Putamen (tissue), 1 donor: Measurements from ENCODE around the gene TEX35.
A peak's percentile ranks its signal among the peaks of the same experiment; 100 is the strongest.
"Not testable (repeated sequence)": the region's sequence is repeated elsewhere in the genome, so short reads cannot be mapped to it uniquely, and the experiment has no call there.

Experiments used
- DNase-seq: peaks from one replicate; pipeline ENCODE4 v3.0.0-alpha.2; 2016; ENCODE audit warnings: low spot score

TEX35 gene

DNA sequence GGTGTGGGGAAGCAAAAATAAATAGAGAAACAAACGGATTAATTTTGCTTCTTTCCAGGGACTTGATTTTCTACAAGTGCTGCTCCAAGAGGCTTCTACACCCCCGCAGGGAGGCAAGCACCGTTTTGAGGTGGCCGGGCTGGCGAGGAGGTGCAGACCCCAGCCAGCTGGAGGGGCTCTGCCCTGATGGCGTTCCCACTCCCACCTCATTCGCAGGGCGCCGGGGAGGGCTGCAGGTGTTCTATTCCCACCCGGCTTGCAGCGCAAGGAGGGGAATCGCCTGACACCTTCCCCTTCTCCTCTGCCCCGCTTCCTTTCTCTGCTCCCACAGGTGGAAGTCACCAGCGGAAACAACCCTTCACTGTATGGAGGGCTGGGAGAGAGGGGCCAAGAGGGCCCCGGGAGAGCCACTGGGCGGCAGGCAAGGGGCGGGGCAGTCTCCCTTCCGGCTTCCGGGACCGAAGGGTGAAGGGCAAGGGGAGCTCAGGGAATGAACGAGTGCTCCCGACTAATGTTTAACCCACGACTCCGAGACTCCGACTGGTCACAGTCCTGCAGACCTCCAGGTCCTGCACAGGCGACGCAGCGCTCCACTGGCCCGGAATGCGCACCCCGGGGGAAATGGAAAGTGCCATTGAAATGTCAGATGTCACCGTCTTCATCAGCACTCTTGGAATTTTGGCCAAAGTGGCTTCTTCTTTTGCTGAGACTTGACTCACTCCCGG, 29.1 kb downstream of the TEX35 start:
- peak; percentile 34 for DNase-seq

DNA sequence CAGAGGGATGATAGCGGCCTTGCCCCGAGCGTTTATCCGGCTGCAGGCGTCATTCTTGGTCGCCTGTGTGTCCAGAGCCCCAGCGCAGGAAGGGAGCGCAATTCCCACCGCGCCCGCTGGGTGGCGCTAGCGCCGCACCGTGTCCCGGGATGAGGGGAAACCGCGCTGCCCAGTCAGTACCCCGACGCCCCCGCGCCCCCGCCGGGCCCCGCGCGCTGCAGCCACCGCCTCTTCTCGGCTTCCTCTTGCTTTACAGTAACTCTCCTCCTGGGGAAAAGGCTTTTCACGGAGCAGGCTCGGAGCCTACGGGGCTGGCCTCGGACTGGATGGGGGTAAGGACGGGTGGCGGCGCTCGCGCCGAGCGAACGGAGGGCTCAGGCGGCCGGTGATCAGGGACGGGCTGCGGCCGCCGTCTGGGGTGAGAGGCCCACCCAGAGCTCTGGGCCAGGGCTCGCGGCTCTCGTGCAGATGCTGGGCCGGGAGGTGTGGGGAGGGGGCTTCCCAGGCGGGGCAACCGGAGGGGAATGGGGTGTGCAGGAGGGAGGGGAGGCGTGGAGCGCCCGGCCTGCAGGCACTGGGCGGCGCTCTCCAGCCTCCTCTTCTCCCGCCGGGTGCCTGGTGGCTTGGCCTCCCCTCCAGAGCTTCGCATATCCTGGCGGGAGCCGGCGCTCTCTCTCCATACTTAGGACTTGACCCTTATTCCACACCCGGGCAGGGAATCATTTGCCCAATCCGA, 29.8 kb downstream of the TEX35 start:
- peak; percentile 70 for DNase-seq

DNA sequence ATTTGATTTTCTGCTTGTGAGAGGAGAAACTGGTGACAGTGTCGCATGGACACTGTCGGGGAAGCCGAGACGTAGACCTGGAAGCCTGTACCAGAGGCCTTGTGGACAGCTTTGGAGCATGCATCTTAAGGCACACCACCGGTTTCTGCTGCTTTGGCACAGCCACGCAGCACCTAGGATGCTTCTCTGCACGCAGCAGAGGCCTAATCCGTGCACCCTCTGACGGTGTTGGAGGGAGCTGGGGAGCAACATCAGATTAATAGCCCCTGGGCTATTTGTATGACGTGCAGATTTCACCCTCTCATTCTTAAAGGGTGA, 30.3 kb downstream of the TEX35 start:
- DNase-seq: no peak

DNA sequence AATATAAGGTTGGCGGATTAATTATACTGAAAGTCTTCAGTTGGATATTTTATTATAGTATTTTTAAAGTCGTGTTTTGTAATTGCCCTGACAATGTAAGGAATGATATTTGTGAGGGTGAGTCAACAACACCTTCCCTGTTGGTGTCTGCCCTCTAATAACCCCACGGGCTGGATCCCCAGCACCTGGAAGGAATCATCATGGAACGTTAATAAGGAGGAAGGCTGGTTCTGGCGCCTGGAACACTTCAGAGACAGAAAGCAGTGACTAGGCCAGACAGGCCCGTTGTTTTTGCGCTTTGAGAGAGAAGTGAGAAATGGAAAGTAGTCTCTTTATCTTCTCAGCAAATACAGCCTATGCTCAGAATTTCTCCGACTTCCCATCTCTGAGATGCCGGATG, 31.6 kb downstream of the TEX35 start:
- no peak for DNase-seq

DNA sequence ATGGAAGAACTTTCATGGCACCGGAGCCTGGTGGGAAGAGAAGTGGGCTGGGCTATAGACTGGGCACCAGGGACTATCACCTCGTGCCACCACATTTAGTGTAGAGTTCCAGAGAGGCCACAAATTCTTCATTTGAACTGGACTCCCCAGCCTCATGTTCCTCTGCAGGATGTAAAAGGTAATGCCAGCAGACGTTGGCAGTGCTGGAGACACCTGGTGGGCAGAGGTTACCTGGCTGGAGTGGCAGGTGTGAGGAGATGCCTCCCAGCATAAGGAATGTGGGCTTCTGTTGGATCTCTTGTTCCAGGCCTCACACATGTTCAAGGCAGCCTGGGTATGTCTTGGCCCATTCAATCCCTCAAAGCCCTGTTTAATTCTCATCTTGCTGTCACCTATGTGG, 35.2 kb downstream of the TEX35 start:
- no peak for DNase-seq

DNA sequence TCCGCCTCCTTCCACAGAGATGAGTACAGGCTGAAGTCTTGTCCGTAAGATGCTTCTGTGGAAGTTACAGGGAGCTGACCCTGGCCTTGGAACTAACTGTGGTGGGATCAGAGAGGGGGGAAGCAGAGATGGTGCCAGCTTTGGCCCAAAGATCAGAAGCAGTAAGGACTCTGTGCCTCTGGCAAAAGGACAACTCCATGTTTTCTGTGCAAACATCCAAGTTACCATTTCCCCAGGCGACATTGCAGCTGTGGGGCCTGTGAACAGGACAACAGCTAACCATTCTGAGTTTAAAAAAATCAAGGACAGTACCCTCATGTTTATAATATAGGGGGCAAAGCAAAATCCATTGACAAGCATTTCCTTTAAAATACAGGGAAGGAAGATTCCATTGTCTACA, 38.4 kb downstream of the TEX35 start:
- DNase-seq: no peak

DNA sequence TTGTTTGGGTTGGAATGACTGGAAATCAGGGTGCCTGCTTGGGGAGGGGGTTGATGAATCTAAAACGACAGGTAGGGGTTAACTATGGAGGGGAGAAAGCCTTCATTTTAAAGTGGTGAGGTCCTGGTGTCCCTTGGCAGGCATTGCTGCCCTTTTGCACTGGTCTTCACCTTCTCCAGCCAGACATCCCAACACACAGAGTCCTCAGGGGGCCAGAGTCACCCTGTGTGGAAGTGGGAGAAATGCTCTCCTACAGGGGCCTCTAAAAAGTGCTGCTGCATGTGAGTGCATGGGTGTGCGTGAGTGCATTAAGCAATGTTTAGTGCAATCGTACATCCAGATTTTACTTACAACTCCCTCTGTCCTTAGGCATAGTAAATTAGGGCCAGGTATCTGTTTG, 39.0 kb downstream of the TEX35 start:
- no peak for DNase-seq

DNA sequence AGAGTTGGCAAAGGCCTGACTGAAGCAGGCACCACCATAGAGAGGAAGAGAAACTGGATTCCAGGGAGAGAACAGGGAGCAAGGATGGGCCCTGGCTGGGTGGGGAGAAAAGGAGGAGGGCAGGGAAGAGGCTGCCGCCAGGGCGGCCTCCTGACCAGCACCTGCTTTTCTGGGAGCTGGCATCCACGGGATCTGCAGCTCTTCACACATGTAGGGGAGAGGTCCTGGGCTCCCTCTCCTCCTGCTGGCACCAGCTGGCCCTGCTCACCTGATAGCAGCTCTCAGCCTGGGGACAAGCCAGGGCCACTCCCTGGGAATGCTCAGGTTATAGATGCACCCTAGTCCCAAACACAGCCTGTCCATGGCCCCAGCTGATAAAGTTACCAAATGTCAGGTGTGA, 39.9 kb downstream of the TEX35 start:
- DNase-seq: no peak

DNA sequence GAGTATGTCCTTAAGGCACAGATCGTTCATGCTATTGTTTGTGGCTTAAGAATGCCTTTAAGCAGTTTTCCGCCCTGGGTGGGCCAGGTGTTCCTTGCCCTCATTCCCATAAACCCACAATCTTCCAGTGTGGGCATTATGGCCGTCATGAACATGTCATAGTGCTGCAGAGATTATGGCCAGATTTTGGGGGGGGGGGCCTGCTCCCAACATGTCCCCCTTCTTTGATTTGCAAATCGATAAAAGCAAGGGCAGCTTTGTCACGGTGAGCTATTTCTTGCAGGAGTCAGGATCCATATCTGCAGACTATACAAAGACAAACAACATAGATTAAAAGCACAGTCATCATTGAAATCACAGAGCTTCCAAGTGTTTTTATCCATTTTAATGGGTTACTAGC, 41.4 kb downstream of the TEX35 start:
- not testable (repeated sequence) for DNase-seq

DNA sequence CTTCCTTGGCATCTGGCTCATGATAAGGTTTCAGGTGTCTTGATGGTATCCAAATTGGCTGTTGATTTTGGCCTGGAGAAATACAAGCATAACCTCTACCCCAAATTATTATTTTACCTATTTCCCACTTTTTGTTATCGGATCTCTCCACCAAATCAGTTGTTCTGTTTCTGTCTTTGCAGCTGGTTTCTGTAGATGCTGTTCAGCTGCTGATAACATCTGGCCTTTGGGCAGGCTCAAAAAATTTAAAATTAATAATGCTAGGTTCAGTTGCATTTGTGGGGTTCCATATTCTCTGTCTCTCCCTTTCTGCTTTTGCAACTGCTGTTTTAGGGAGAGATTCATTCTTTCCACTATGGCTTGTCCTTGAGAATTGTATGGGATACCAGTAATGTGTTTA, 42.7 kb downstream of the TEX35 start:
- DNase-seq: not testable (repeated sequence)

DNA sequence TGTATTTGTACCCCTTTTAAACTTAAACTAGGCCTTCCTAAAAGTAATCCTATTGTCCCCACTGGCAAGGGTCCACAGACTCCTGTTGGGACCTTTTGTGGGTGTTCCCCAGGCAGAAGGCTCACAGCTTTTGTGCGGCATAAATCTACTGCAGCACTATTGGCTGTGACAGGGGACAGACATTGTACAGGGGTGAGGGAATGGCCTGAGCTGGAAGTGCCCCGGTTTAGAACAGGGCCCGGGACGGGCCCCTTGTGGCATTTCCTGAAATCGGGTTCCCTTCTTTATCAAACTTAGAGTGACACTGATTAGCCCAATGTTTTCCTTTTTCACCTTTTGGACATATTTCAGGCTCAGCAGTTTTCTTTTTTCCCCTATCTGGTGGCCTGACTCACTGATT, 45.9 kb downstream of the TEX35 start:
- not testable (repeated sequence) for DNase-seq

DNA sequence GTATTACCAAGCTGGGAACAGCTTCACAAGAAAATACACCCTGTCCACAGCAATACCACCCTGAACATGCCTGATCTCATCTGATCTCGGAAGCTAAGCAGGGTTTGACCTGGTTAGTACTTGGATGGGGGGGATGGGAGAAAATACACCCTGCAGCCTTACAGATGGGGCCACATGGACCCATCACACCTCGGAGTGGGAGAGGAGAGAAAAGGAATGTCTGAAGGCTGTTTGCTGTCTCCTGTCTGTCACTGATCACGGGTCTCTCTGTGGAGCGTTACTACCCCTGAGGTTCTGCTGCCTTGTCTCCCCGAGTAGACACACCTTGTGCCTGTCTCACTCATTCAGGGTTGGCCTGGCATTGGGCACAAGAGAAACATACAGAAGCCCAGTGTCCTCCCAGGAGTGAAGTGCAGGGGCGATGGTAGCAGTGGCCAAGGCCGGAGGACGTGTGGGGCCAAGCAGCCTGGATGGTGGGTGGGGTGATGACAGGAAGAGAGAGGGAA, 48.0 kb downstream of the TEX35 start:
- no peak for DNase-seq

DNA sequence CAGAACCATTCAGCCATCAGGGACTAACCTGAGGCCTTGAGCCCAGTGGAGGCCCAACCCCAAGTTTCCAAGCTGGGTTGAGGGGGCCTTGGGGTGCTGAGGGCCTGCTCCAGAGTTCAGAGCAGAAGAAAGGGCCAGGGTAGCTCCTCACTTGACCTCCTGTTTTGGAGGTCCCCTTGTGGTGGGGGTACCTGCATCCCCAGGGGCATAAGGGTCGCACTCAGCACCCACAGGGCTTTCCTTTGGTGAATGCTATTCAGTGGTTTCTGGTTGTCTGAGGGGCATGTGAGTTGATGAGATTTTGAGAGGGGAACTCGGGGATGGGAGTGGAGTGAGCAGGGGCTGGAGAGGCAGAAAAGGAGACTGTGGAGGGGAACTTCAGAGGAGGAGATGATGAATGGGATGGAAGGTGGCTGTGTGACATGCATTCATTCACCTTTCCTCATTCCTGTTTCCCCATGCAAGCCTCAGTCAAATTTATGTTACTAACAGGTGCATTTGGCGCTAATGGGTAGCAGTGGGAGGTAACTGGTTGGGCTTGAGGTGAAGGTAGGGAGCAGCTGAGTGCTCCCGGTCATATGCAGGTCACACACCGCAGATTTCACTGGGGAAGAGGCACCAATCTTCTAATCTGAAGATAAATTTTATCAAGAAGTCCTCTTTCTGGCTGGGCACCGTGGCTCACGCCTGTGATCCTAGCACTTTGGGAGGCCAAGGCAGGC, 50.4 kb downstream of the TEX35 start:
- DNase-seq: no peak

DNA sequence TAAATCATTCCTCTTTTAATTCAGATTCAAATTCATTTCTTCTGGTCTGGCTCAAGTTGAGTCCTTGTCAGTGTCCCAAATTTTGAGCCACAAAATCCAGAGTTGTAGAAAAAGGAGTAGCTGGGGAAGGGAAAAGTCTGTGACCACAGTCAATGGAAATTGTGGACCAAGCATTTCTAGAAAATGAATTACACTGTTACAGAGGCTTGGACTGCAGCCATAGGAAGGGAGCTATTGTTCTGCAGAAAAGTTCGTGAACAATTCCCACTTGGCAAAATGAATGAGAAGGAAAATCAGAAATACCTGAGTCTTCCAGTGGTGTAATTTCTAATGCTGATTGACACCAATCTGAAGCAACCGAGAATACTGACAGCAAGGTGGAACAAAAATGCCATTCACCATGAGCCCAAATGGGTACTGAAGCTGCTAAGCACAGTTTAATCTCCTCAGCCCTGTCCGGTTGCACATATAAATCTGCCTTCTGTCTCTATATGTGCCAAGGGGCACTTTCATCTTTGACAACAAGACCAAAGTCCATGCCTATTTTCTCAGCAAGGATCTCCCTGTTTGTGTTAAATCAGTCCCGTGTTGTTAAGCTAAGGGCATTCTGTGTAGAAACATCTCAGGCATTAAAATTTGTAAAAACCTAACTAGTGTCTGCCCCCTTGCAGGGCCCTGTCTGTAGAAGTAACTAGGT, 51.3 kb downstream of the TEX35 start:
- DNase-seq: no peak

DNA sequence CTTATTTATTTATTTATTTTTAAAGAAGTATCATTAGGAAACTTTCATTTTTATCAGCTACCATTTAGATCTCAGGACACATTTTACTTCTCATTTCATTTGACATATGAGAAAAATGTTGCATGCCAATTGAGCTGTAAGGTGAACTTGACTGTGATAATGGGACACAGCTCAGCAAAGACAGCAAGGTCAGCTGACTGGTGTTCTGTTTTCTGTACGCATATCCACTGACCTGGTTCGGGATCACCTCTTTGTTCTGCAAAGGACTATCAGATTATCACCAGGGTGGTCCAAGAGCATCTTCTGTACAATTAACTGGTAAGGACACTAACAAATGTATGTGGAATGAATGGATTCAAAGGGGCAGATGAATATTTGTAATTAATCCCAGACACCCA, 51.9 kb downstream of the TEX35 start:
- no peak for DNase-seq

DNA sequence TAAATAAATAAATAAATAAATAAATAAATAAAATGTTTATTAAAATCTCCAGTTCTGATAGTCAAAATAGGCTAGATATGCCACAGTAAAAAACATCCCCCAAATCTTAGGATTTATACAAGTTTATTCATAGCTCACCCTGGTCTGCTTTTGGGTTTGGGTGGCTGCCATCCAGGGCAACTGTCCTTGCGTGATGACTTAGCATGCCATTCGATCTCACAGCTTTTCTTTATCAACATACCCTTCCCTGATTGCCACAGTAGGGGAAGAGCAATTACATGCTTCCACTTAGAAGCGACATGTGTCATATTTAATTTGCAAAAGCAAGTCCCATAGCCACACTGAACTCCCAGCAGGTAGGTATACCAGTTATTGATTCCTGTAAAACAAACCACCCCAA, 52.7 kb downstream of the TEX35 start:
- DNase-seq: no peak

DNA sequence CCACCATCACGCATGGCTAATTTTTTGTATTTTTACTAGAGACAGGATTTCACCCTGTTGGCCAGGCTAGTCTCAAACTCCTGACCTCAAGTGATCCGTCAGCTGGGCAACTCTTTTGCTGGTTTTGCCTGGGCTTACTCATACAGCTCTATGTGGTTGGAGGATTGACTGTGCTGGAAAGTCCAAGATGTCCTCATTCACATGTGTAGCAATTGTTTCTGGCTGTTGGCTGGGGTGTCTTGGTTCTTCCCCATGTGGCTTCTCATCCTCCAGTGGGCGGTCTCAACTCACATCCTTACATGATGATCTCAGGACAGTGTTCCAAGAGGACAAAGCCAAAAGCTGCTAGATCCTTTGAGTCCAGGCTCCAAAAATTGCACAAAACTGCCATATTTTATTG, 53.3 kb downstream of the TEX35 start:
- DNase-seq: no peak

DNA sequence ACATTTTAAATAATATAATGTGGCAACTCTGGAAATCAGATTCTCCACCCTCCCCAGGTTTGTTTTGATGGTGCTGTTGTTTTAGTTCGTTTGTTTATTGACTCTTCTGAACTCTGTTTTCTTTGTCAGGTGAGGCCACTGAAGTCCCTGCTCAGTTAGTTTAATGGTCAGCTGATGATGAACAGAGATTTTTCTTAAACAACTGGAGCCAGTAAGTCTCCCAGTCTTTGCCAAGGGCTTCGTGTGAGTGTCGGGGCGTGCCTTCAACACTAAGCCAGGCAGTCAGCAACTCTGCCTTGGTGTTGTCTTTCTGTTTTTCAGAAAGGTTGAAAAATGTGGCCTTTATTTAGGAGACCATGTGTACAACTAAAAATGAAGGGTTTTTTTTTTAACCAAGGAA, 58.9 kb downstream of the TEX35 start:
- no peak for DNase-seq
